Glutamatergic neuron (in vitro differentiated cells): ENCODE results near the gene SRPK3. TPM values are rescaled to one million over a fixed set of nuclear protein-coding genes. Genes with fewer than 3 reads are reported as not detected.

Experiments
- DNase-seq: peaks from one replicate; pipeline ENCODE4 v3.0.0; 2022
- H3K27ac Mint-ChIP-seq: one replicate; pipeline ENCODE4 v1.8.0; 2020; ENCODE audit warnings: mild to moderate bottlenecking, mixed read lengths, inconsistent platforms; ENCODE audit not compliant: unreplicated experiment
- H3K27me3 Mint-ChIP-seq: one replicate; pipeline ENCODE4 v1.8.0; 2020; ENCODE audit warnings: mild to moderate bottlenecking, moderate library complexity, mixed read lengths, inconsistent platforms; ENCODE audit not compliant: unreplicated experiment
- H3K36me3 Mint-ChIP-seq: one replicate; pipeline ENCODE4 v1.8.0; 2020; ENCODE audit warnings: mild to moderate bottlenecking, mixed read lengths, inconsistent platforms; ENCODE audit not compliant: unreplicated experiment
- H3K4me1 Mint-ChIP-seq: one replicate; pipeline ENCODE4 v1.8.0; 2020; ENCODE audit warnings: mild to moderate bottlenecking, low read depth, mixed read lengths, inconsistent platforms; ENCODE audit not compliant: unreplicated experiment
- H3K4me3 Mint-ChIP-seq: one replicate; pipeline ENCODE4 v1.8.0; 2020; ENCODE audit warnings: mild to moderate bottlenecking, mixed read lengths, inconsistent platforms; ENCODE audit not compliant: unreplicated experiment
- H3K9me3 Mint-ChIP-seq: one replicate; pipeline ENCODE4 v1.8.0; 2020; ENCODE audit warnings: mild to moderate bottlenecking, moderate library complexity, mixed read lengths, inconsistent platforms; ENCODE audit not compliant: unreplicated experiment
- total RNA-seq: library from RNA; stranded (reverse); fragmentation: NEBNext Ultra II Directional; extraction: Animal tissue kit (Norgen Biotek cat#: 25700); gene quantifications from one replicate; pipeline ENCODE4 v1.2.1, GENCODE V29; 2021; ENCODE audit not compliant: unreplicated experiment
- TF ChIP-seq, protein P1 (sequence below): fragments of 200-600 bp; sonication (generic); IDR thresholded peaks from one replicate; pipeline ENCODE4 v1.5.0; 2021; ENCODE audit not compliant: partially characterized antibody, unreplicated experiment

SRPK3 gene
- total RNA-seq, 1 donor from 2014 or later = not detected

- no peak overlapping the region for H3K27ac Mint-ChIP-seq
- no peaks in the 10 kb centered on the region for H3K36me3 Mint-ChIP-seq
- TF ChIP-seq, protein P1, sequence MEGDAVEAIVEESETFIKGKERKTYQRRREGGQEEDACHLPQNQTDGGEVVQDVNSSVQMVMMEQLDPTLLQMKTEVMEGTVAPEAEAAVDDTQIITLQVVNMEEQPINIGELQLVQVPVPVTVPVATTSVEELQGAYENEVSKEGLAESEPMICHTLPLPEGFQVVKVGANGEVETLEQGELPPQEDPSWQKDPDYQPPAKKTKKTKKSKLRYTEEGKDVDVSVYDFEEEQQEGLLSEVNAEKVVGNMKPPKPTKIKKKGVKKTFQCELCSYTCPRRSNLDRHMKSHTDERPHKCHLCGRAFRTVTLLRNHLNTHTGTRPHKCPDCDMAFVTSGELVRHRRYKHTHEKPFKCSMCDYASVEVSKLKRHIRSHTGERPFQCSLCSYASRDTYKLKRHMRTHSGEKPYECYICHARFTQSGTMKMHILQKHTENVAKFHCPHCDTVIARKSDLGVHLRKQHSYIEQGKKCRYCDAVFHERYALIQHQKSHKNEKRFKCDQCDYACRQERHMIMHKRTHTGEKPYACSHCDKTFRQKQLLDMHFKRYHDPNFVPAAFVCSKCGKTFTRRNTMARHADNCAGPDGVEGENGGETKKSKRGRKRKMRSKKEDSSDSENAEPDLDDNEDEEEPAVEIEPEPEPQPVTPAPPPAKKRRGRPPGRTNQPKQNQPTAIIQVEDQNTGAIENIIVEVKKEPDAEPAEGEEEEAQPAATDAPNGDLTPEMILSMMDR = no peak
- DNase-seq = peak; percentile 7
- H3K4me1 Mint-ChIP-seq = no peaks in the 10 kb centered on the region
- H3K9me3 Mint-ChIP-seq = no peaks in the 10 kb centered on the region
- no peak overlapping the region for H3K4me3 Mint-ChIP-seq
- H3K27me3 Mint-ChIP-seq = no peaks in the 10 kb centered on the region
These were observed 16.1 kb upstream of the SRPK3 start for GRCh38 chrX:153764786-153765137.

DNA sequence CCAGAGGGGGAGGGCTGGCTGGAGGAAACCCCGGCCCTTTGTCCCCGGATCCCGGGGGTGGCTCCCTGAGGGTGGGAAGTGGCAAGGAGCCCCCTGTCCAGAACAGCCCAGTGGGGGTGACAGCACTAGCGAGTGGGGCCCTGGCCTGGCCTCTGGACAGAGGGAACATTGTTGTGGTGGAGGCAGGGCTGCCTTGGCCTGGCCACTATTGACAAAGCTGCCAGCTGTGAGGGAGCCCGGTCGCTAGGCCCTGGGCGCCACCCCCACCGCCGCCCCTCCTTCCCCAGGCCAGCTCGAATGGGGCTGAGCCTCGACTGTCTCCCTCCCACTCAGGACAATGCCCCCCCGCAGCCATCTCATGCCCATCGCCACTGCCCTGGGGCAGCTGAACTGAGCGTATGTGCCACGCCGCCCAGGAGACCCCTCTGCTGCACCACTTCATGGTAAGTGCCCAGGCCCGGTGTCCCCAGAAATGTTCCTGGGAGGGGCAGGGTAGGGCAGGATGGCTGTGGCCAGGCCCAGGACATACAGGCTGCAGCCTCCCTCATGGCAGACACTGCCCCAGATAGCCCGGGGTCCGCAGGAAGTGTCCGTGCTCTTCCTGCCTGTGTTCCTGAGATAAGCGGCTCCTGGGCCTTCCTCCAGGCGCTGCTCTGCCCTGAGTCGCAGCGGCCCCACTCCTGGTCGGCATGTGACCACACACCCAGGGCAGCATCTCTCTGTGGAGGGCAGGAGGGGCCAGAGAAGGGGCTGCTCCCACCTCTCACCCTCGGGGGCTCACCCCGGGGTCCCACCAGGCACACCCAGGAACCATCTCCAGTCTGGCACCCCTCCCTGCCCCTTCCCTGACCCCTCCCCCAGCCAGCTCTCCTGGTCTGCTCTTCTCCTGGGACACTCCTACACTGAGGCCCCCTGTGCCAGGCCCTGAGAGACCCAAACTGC lies 15.4 kb upstream of the SRPK3 start:
- DNase-seq = peak; percentile 14
- Mint-ChIP-seq H3K27ac (no peak overlapping the region), H3K9me3 (no peaks in the 10 kb centered on the region), H3K4me3 (no peak overlapping the region), H3K27me3 (no peaks in the 10 kb centered on the region), H3K4me1 (no peaks in the 10 kb centered on the region), H3K36me3 (no peaks in the 10 kb centered on the region)
- TF ChIP-seq, protein P1 = no peak

DNA sequence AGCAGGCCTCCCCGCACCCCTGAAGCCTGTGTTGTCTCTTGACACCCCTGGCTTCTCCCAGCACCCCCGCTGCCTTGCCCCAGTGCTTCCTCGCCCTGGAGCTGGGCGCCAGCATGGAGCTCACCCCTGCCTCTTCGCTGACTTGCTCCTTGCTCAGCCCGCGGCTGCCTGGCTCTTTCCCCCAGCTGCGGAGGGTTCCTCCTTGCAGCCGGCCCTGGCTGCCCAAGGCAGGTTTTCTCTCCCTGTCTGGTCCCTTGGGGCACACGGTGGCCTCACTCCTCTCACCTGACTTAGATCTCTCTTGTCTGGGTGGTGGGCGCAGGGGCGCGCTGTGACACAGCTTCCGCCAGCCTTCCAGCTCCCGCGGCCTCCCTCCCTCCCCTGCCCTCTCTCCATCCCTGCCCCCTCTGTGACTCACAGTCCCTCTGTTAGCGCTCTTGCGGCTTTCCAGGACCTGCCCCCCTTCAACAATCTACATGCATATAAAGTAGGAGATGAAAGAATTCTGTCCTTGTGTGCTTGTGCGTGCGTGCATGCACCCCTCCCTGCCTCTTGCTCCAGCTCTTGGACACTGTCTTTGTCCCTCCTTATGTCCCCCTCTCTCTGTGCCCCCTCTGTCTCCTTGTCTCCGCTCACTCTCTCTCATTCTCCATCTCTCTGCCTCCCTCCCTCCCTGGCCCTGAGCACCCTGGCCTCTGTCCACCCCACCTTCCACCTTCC lies 14.6 kb upstream of the SRPK3 start:
- H3K4me3 Mint-ChIP-seq = no peak overlapping the region
- H3K4me1 Mint-ChIP-seq = no peaks in the 10 kb centered on the region
- H3K36me3 Mint-ChIP-seq = no peaks in the 10 kb centered on the region
- H3K27me3 Mint-ChIP-seq = no peaks in the 10 kb centered on the region
- H3K27ac Mint-ChIP-seq = no peak overlapping the region
- DNase-seq = peak; percentile 28
- TF ChIP-seq, protein P1 = no peak
- H3K9me3 Mint-ChIP-seq = no peaks in the 10 kb centered on the region

DNA sequence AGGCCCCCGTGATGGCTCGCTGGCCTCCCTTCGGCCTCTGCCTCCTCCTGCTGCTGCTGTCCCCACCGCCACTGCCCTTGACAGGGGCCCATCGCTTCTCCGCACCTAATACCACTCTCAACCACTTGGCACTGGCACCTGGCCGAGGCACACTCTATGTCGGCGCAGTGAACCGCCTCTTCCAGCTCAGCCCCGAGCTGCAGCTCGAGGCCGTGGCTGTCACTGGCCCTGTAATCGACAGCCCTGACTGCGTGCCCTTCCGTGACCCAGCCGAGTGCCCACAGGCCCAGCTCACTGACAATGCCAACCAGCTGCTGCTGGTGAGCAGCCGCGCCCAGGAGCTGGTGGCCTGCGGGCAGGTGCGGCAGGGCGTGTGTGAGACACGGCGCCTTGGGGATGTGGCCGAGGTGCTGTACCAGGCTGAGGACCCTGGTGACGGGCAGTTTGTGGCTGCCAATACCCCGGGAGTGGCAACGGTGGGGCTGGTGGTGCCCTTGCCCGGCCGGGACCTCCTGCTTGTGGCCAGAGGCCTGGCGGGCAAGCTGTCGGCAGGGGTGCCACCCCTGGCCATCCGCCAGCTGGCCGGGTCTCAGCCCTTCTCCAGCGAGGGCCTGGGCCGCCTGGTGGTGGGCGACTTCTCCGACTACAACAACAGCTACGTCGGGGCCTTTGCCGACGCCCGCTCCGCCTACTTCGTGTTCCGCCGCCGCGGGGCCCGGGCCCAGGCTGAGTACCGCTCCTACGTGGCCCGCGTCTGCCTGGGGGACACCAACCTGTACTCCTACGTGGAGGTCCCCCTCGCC lies 13.8 kb upstream of the SRPK3 start:
- Mint-ChIP-seq H3K9me3 (no peaks in the 10 kb centered on the region), H3K4me3 (no peak overlapping the region), H3K36me3 (no peaks in the 10 kb centered on the region), H3K4me1 (no peaks in the 10 kb centered on the region), H3K27me3 (no peaks in the 10 kb centered on the region), H3K27ac (no peak overlapping the region)
- TF ChIP-seq, protein P1 = no peak
- peak; percentile 12 for DNase-seq
